Measurements from ENCODE around the gene JPT2. TPM values are rescaled to one million over a fixed set of nuclear protein-coding genes. Genes with fewer than 3 reads are reported as not detected.

JPT2 gene
- total RNA-seq, 2 donors from 2014 or later = 54.1 to 62.7 TPM

DNA sequence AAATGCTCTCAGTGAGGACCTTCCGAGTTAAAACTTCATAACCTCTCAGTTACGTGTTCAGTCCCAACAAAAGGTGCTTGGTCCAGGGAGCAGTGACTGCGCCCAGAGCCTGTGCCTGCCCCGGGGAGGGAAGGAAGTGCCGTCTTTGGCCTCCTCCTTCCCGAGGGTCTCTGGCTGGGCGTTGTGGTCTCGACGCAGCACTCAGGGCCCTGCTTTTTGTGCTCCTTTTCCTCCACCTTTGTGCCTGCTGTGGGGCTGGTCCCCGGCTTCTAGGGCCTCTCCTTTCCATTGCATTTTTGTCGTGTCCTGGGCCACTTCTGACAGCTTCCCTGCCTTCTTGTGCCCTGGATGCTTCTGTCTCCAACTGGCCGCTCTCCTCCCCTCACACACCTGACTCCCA is 36.8 kb upstream of the JPT2 start:
- H3K4me1 Mint-ChIP-seq (ENCODE audit: low read depth) = peaks cover 11% of the 10 kb centered on the region
- peaks cover 2 to 15% of the 10 kb centered on the region in 2 donors for H3K36me3 Mint-ChIP-seq (ENCODE audit: insufficient read depth in 2 of 2)
- ATAC-seq (replicated peaks in 1 of 2) = no peak

DNA sequence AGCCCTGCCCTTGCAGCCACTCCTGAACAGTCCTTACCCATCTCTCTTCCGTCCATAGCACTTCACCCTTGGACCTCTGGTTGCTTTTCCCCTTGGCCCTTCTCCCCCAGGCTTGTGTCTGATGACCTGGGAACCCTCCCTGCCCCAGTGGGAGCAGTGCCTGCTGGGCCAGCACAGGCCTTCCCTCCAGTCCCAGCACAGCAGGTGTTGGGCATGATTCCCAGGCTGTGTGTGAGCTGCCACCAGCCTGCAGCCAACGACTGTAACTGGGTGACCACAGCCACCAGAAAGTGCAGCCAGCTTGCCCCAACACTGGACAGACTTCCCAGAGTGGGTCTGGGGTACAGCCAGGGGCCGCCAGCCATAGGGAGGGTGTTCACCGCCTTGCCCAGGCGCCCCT is 35.9 kb upstream of the JPT2 start:
- ATAC-seq (replicated peaks in 1 of 2) (no peak), DNase-seq (no peak)
- Mint-ChIP-seq H3K27ac (no peak overlapping the region), H3K36me3 (ENCODE audit: insufficient read depth in 2 of 2) (peaks cover 2 to 15% of the 10 kb centered on the region in 2 donors), H3K27me3 (ENCODE audit: low read depth) (no peaks in the 10 kb centered on the region), H3K9me3 (no peaks in the 10 kb centered on the region), H3K4me1 (ENCODE audit: low read depth) (peaks cover 18% of the 10 kb centered on the region), H3K4me3 (no peak overlapping the region)

More for the DNA sequence above, 36.8 kb upstream of the JPT2 start:
- Mint-ChIP-seq H3K4me3 (no peak overlapping the region), H3K9me3 (no peaks in the 10 kb centered on the region), H3K27ac (no peak overlapping the region), H3K27me3 (ENCODE audit: low read depth) (no peaks in the 10 kb centered on the region)
- no peak for DNase-seq

DNA sequence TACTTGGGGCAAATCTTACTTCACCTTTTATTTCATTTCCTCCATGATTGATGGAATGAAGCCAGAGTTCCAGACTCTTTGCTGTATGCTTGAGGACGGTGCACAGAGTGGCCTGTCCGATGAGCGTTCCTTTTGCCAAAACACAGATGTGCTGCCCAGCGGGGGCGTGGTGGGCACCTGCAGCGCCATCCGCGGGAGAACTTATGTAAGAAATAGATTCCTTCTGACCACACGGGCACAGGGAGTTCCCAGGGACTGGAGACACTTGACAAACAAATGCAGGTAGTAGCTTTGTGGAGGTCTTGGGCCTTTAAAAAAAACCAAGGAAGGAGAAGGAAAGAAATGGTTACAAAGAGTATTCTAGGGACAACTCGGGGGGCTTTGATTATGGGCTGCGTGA is 35.3 kb upstream of the JPT2 start:
- H3K27ac Mint-ChIP-seq = no peak overlapping the region
- peaks cover 2 to 17% of the 10 kb centered on the region in 2 donors for H3K36me3 Mint-ChIP-seq (ENCODE audit: insufficient read depth in 2 of 2)
- no peaks in the 10 kb centered on the region for H3K27me3 Mint-ChIP-seq (ENCODE audit: low read depth)

DNA sequence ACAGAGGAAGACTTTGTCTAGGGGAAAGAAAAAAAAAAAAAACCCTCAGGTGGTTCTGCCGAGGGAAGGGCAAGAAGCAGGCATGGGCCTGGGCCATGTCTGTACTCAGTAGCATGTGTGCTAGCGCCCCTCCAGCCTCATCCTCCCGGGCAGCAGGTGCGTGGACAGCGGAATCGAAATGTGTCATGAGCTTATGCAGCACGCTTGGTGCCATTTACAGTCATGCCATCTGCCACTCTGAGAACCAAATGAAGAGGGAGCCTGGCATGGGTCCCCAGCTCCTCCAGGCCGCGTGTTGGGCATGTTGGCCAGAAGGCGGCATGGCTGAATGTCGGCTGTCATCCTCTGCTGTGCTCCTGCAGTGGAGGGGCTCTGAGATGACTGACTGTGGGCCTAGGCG is 34.6 kb upstream of the JPT2 start:
- Mint-ChIP-seq H3K27ac (no peak overlapping the region), H3K27me3 (ENCODE audit: low read depth) (no peaks in the 10 kb centered on the region), H3K36me3 (ENCODE audit: insufficient read depth in 2 of 2) (peaks cover 2 to 20% of the 10 kb centered on the region in 2 donors), H3K4me3 (no peak overlapping the region), H3K9me3 (no peaks in the 10 kb centered on the region), H3K4me1 (ENCODE audit: low read depth) (peaks cover 22% of the 10 kb centered on the region)
- DNase-seq = no peak
- no peak for ATAC-seq (replicated peaks in 1 of 2)

More for the DNA sequence above, 35.3 kb upstream of the JPT2 start:
- peaks cover 20% of the 10 kb centered on the region for H3K4me1 Mint-ChIP-seq (ENCODE audit: low read depth)
- no peak overlapping the region for H3K4me3 Mint-ChIP-seq
- no peaks in the 10 kb centered on the region for H3K9me3 Mint-ChIP-seq
- no peak for DNase-seq
- no peak for ATAC-seq (replicated peaks in 1 of 2)

DNA sequence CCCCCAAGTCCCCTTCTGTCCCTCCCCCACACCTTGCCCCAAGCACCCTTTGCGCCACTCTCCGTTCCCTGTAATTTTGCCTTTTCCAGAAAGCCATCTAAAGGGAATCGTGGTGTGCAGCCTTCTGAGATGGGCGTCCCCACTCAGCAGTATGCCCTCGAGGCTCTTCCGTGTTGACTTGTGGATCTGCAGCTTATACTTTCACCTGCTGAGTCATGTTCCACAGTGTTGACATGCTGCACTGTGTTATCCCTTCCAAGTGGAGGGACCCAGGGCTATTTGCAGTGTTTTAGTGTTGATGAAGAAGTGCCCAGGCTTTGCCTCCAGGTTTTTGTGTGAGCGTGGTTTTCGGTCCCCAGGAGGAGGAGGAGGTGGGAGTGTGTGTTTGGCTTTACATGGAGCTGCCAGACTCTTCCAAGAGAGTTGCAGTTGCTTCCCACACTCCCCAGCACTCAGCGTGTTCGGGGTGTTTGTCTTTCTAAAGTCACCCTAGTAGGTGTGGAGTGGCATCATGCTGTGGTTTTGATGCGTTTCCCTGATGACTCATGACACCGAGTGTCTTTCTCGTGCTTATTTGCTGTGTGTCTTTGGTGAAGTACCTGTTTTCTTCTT is 32.1 kb upstream of the JPT2 start:
- H3K9me3 Mint-ChIP-seq = no peaks in the 10 kb centered on the region
- peaks cover 2 to 23% of the 10 kb centered on the region in 2 donors for H3K36me3 Mint-ChIP-seq (ENCODE audit: insufficient read depth in 2 of 2)
- DNase-seq = peak; percentile 43 to 44
- peak overlapping the region; percentile 14 for H3K27ac Mint-ChIP-seq
- H3K4me3 Mint-ChIP-seq = peak overlapping the region; percentile 28 to 51
- ATAC-seq (replicated peaks in 1 of 2) = peak; percentile 91 to 94
- no peaks in the 10 kb centered on the region for H3K27me3 Mint-ChIP-seq (ENCODE audit: low read depth)
- H3K4me1 Mint-ChIP-seq (ENCODE audit: low read depth) = peaks cover 22% of the 10 kb centered on the region

DNA sequence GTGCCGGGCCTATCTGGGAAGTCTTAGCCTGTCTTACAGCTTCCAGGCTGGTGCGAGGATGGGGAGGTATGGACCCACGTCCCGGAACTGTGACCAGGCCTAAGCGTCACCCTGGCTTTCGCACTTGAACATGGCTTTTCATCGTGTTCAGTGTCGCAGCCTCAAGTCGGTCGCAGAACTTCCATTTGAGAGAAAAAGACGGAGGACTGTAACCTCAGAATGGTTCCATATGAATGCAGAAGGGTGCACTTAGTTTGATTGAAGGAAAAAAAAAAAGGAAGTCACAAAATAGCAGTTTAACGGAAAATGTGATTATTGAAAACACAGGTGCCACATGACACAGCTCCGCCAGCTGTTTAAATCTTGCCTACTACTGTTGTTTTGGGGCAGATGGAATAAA is 30.2 kb upstream of the JPT2 start:
- H3K36me3 Mint-ChIP-seq (ENCODE audit: insufficient read depth in 2 of 2) = peaks cover 4 to 25% of the 10 kb centered on the region in 2 donors
- no peak overlapping the region for H3K4me3 Mint-ChIP-seq
- no peaks in the 10 kb centered on the region for H3K9me3 Mint-ChIP-seq
- no peaks in the 10 kb centered on the region for H3K27me3 Mint-ChIP-seq (ENCODE audit: low read depth)
- peaks cover 22% of the 10 kb centered on the region for H3K4me1 Mint-ChIP-seq (ENCODE audit: low read depth)
- DNase-seq (no peak), ATAC-seq (replicated peaks in 1 of 2) (no peak)
- peak overlapping the region; percentile 55 for H3K27ac Mint-ChIP-seq

DNA sequence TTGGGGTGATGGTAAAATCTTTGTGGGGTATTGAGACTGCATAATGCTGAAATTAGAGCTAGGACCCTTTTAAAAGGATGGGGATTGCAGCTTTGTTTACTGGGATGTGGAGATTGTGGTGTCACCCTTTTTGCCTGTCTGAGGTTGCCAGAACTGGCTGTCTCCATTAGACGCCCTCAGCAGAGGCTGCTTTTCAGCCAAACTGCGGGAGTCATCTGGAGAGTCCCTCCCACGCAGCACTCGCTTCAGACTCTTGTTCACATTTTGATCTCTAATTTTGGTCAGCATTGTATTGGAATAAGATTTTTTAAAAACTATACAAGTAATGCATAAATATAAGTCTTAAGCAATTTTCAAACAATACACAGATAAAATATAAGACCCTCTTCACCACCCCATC is 27.9 kb upstream of the JPT2 start:
- ATAC-seq (replicated peaks in 1 of 2) (no peak), DNase-seq (no peak)
- peaks cover 4 to 31% of the 10 kb centered on the region in 2 donors for H3K36me3 Mint-ChIP-seq (ENCODE audit: insufficient read depth in 2 of 2)
- no peak overlapping the region for H3K27ac Mint-ChIP-seq
- peaks cover 22% of the 10 kb centered on the region for H3K4me1 Mint-ChIP-seq (ENCODE audit: low read depth)
- H3K9me3 Mint-ChIP-seq = no peaks in the 10 kb centered on the region
- no peaks in the 10 kb centered on the region for H3K27me3 Mint-ChIP-seq (ENCODE audit: low read depth)
- H3K4me3 Mint-ChIP-seq = no peak overlapping the region

DNA sequence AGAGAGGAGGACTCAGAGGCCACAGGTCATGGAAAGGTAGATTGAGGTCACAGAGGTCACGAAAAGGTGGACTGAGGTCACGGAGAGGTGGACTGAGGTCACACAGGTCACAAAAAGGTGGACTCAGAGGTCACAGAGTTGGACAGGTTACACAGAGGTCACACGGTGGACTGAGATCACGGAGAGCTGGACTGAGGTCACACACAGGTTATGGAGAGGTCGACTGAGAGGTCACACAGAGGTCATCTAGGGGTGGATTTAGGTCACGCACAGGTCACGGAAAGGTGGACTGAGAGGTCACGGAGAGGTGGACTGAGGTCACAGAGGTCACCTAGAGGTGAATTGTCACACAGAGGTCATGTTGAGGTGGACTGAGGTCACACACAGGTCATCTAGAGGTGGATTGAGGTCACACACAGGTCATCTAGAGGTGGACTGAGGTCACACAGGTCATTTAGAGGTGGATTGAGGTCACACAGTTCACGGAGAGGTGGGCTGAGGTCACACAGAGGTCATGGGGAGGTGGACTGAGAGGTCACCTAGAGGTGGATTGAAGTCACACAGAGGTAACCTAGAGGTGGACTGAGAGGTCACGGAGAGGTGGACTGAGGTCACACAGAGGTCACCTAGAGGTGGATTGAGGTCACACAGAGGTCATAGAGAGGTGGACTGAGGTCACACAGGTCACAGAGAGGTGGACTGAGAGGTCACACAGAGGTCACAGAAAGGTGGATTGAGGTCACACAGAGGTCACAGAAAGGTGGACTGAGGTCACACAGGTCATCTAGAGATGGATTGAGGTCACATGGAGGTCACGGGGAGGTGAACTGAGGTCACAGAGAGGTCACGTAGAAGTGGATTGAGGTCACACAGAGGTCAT is 26.7 kb upstream of the JPT2 start:
- Mint-ChIP-seq H3K27me3 (ENCODE audit: low read depth) (no peaks in the 10 kb centered on the region), H3K27ac (no peak overlapping the region), H3K4me3 (no peak overlapping the region), H3K4me1 (ENCODE audit: low read depth) (peaks cover 11% of the 10 kb centered on the region), H3K36me3 (ENCODE audit: insufficient read depth in 2 of 2) (peaks cover 6 to 31% of the 10 kb centered on the region in 2 donors), H3K9me3 (no peaks in the 10 kb centered on the region)
- ATAC-seq (replicated peaks in 1 of 2) (no peak), DNase-seq (no peak)

DNA sequence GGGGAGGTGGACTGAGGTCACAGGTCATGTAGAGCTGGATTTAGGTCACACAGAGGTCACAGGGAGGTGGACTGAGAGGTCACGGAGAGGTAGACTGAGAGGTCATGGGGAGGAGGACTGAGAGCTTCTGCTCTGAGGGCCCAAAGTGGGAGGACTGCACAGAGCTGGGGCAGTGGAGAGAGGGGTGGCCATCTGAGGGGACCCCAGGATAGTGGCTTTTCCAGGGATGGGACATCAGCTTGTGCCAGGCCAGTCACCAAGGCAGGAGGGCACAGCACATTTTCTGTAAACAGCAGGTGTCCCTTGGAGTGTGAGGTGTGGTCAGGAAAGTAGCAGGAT is 26.1 kb upstream of the JPT2 start:
- Mint-ChIP-seq H3K4me3 (no peak overlapping the region), H3K36me3 (ENCODE audit: insufficient read depth in 2 of 2) (peaks cover 6 to 31% of the 10 kb centered on the region in 2 donors), H3K4me1 (ENCODE audit: low read depth) (peaks cover 4% of the 10 kb centered on the region), H3K9me3 (no peaks in the 10 kb centered on the region), H3K27me3 (ENCODE audit: low read depth) (no peaks in the 10 kb centered on the region), H3K27ac (no peak overlapping the region)
- ATAC-seq (replicated peaks in 1 of 2) (no peak), DNase-seq (no peak)

DNA sequence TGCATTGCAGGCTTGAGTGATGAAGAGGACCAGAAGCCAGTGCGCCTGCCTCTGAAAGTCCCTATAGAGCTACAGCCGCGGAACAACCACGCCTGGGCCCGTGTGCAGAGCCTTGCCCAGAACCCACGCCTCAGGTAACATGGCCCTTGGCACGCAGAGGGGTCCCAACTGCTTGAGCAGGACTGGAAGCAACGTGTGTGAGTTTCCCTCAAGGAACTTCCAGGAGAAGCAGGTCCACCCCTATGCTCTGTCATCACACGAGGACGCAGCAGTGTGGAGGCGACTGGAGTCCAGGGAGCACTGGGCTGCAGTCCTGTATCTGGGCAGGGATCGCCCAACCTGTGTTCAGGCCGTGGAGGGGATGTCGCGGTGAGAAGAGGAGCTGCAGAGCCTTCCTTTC is 25.1 kb upstream of the JPT2 start:
- H3K4me1 Mint-ChIP-seq (ENCODE audit: low read depth) = no peaks in the 10 kb centered on the region
- DNase-seq = no peak
- no peaks in the 10 kb centered on the region for H3K27me3 Mint-ChIP-seq (ENCODE audit: low read depth)
- no peak overlapping the region for H3K27ac Mint-ChIP-seq
- peaks cover 6 to 27% of the 10 kb centered on the region in 2 donors for H3K36me3 Mint-ChIP-seq (ENCODE audit: insufficient read depth in 2 of 2)
- no peaks in the 10 kb centered on the region for H3K9me3 Mint-ChIP-seq
- H3K4me3 Mint-ChIP-seq = no peak overlapping the region
- ATAC-seq (replicated peaks in 1 of 2) = no peak

DNA sequence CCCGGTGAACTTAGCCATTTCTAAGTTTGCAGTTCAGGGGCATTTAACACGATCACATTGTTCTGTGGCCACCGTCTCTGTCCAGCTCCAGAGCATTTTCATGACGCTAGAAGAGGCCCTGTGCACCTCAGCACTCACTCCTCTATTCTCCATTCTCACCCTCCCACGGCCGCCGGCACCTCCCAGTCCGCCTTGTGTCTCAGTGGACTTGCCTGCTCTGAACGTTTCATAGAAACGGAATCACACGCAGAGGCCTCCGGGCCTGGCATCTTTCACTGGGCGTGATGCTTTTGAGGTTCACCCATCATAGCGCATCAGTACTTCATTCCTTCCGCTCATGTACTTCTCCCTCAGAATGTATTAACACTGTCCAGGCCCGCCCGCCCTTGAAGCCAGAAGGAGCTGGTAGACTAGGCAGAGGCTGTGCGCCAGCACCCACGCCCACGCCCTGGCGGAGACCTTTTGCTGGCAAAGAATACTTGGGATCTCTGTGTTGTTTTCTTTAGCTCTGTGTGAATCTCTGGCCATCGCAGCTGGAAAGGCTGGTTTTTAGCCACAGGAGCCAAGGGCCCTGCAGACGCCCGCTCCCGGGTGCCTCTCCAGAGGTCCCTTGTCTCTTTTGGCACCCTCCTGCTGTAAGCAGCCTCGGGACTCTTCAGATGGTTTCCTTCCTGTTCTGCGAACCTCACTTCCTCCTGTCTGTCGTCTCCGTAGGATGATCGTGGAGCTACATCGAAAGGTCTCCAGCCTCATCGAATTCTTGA is 23.4 kb upstream of the JPT2 start:
- Mint-ChIP-seq H3K27ac (no peak overlapping the region), H3K9me3 (no peaks in the 10 kb centered on the region), H3K36me3 (ENCODE audit: insufficient read depth in 2 of 2) (peaks cover 6 to 26% of the 10 kb centered on the region in 2 donors), H3K4me1 (ENCODE audit: low read depth) (no peaks in the 10 kb centered on the region), H3K27me3 (ENCODE audit: low read depth) (no peaks in the 10 kb centered on the region), H3K4me3 (no peak overlapping the region)
- ATAC-seq (replicated peaks in 1 of 2) (no peak), DNase-seq (no peak)

DNA sequence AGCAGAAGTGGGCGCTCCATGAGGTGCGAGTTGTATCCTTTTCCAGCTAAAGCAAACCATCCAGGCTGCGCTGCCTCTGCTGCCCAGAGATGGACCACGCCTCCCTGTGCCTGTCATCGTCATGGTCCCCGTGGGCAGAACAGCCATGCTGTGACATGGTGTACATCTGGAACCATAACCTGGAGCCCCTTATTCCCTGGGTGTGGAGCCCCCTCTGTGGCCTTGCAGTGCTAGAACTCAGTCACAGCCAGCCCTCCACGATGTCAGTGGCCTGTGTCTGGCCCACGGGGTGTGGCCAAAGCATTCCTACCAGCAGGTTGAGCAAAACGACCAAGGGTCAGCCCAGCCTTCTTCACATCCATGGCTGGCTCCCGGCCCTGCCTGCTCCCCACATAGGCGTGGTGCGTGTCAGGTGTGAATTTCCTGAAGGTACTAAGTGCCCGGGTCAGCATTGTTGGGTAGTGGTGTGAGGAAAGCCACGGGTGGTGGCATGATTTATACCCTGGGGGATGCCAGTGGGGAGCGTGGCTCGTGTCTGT is 22.7 kb upstream of the JPT2 start:
- peaks cover 6 to 26% of the 10 kb centered on the region in 2 donors for H3K36me3 Mint-ChIP-seq (ENCODE audit: insufficient read depth in 2 of 2)
- DNase-seq = no peak
- H3K4me3 Mint-ChIP-seq = no peak overlapping the region
- no peaks in the 10 kb centered on the region for H3K4me1 Mint-ChIP-seq (ENCODE audit: low read depth)
- peak overlapping the region; percentile 12 for H3K27ac Mint-ChIP-seq
- no peaks in the 10 kb centered on the region for H3K27me3 Mint-ChIP-seq (ENCODE audit: low read depth)
- no peak for ATAC-seq (replicated peaks in 1 of 2)
- H3K9me3 Mint-ChIP-seq = no peaks in the 10 kb centered on the region
